ENCODE results near the gene MDM1.

- TF ChIP-seq, protein P1, sequence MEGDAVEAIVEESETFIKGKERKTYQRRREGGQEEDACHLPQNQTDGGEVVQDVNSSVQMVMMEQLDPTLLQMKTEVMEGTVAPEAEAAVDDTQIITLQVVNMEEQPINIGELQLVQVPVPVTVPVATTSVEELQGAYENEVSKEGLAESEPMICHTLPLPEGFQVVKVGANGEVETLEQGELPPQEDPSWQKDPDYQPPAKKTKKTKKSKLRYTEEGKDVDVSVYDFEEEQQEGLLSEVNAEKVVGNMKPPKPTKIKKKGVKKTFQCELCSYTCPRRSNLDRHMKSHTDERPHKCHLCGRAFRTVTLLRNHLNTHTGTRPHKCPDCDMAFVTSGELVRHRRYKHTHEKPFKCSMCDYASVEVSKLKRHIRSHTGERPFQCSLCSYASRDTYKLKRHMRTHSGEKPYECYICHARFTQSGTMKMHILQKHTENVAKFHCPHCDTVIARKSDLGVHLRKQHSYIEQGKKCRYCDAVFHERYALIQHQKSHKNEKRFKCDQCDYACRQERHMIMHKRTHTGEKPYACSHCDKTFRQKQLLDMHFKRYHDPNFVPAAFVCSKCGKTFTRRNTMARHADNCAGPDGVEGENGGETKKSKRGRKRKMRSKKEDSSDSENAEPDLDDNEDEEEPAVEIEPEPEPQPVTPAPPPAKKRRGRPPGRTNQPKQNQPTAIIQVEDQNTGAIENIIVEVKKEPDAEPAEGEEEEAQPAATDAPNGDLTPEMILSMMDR (IDR thresholded peaks at IDR 0.05), result no peak
- TF ChIP-seq POLR2A (IDR thresholded peaks at IDR 0.05), result no peak
These were observed 3.3 kb upstream of the MDM1 start for GRCh38 chr12:68335462-68335861.

All from thyroid gland (tissue), 4 donors.